Keratinocyte (primary cell): ENCODE measurements around the gene PCDHGA10.

Experiments used
- EZH2 ChIP-seq: IDR thresholded peaks from one replicate; pipeline ENCODE4 v1.6.1; 2012; ENCODE audit warnings: inconsistent platforms, mild to moderate bottlenecking, low read length, moderate library complexity
- TF ChIP-seq, protein P1 (sequence below), 3 experiments: IDR thresholded peaks in 1 of 3; conservative IDR thresholded peaks in 1 of 3; optimal IDR thresholded peaks in 1 of 3; 2 replicates in 2 of 3; 3 replicates in 1 of 3; pipeline versions ENCODE3 to v1.5.1; 2011; ENCODE audit warnings: low read length in 3 of 3, mild to moderate bottlenecking in 3 of 3, moderate library complexity in 2 of 3, control low read depth in 1 of 3, inconsistent platforms in 1 of 3; ENCODE audit not compliant: insufficient read depth in 2 of 3; ENCODE audit errors: extremely low read depth in 1 of 3

DNA sequence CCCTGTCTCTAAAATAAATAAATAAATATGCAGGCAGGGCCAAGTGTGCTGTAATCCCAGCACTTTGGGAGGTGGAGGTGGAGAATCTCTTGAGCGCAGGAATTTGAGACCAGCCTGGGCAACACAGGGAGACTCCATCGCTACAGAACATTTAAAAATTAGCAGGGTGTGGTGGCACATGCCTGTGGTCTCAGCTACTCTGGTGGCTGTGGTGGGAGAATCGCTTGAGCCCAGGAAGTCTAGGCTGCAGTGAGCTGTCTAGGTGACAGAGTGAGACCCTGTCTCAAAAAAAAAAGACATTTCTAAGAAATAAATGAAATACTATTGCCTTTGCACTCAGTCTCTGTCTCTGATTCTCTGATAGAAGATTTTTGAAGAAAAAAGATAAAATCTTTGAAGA lies 1.2 kb upstream of the PCDHGA10 start:
- no peak for TF ChIP-seq EZH2
- TF ChIP-seq, protein P1, sequence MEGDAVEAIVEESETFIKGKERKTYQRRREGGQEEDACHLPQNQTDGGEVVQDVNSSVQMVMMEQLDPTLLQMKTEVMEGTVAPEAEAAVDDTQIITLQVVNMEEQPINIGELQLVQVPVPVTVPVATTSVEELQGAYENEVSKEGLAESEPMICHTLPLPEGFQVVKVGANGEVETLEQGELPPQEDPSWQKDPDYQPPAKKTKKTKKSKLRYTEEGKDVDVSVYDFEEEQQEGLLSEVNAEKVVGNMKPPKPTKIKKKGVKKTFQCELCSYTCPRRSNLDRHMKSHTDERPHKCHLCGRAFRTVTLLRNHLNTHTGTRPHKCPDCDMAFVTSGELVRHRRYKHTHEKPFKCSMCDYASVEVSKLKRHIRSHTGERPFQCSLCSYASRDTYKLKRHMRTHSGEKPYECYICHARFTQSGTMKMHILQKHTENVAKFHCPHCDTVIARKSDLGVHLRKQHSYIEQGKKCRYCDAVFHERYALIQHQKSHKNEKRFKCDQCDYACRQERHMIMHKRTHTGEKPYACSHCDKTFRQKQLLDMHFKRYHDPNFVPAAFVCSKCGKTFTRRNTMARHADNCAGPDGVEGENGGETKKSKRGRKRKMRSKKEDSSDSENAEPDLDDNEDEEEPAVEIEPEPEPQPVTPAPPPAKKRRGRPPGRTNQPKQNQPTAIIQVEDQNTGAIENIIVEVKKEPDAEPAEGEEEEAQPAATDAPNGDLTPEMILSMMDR (optimal IDR thresholded peaks at IDR 0.05 in 1 of 3, IDR thresholded peaks at IDR 0.05 in 1 of 3, conservative IDR thresholded peaks at IDR 0.05 in 1 of 3; ENCODE audit: extremely low read depth in 1 of 3, insufficient read depth in 2 of 3, low read length in 3 of 3) = no peak
